ENCODE measurements around the gene ADAM17. TPM values are rescaled to one million over a fixed set of nuclear protein-coding genes. Genes with fewer than 3 reads are reported as not detected.

ADAM17 gene
- total and polyA plus RNA-seq, 2 of the 13 experiments (the other 11 are each of a cell fraction or from before 2014, with no cell fraction given): 6.5 to 33.4 TPM

GRCh38 chr2:9445089-9445488, 110.5 kb downstream of the ADAM17 start:
- Histone ChIP-seq H3K4me3 (replicated peaks in 1 of 3; ENCODE audit: insufficient read depth in 1 of 3, low read depth in 2 of 3, low read length in 3 of 3) (no peak overlapping the region), H4K20me1 (ENCODE audit: insufficient read depth, low read length) (no peaks in the 10 kb centered on the region), H3K27me3 (ENCODE audit: control insufficient read depth in 1 of 2, insufficient read depth in 2 of 2, low read length in 2 of 2) (no peaks in the 10 kb centered on the region), H3K9me3 (ENCODE audit: low read length) (no peaks in the 10 kb centered on the region), H3K4me2 (ENCODE audit: low read depth, low read length) (no peak overlapping the region), H3K4me1 (ENCODE audit: insufficient read depth, low read length) (no peaks in the 10 kb centered on the region), H3K9ac (ENCODE audit: insufficient read depth, low read depth, low read length) (no peak overlapping the region), H3K36me3 (replicated peaks in 1 of 2; ENCODE audit: control insufficient read depth in 1 of 2, insufficient read depth in 2 of 2, low read length in 2 of 2) (peaks cover 23 to 66% of the 10 kb centered on the region in 2 experiments), H3K79me2 (ENCODE audit: insufficient read depth, low read length) (no peaks in the 10 kb centered on the region), H2AFZ (ENCODE audit: low read length) (no peak overlapping the region), H3K27ac (ENCODE audit: extremely low read length, insufficient read depth, low read length) (no peak overlapping the region)
- ChIA-PET POLR2A (interaction anchor here (1.4 kb wide), 1 partner anchor 10 kb away, joined by 4 read pairs; no protein-coding TSS in a partner anchor), CTCF (ENCODE audit: low intra/inter-chr PET ratio, low total read pairs) (no interaction called here)
- WGBS (ENCODE audit: low lambda C conversion rate): 95% methylated on average over 7 of the region's 7 CpGs
- no TSS peak for BruUV-seq (replicated peaks)
- ATAC-seq (no peak), DNase-seq (ENCODE audit: low spot score) (no peak), FAIRE-seq (no peak)
- in situ Hi-C loops (cut with HindIII; ENCODE audit: extremely low pct_ligation_motif_present, low pct_unique_long_range_greater_than_20kb): no loop called here
- no peak for TF ChIP-seq NFRKB (IDR thresholded peaks at IDR 0.05)
- intact Hi-C loops (cut with micrococcal nuclease; ENCODE audit: unreplicated experiment): no loop called here

- Histone ChIP-seq H3K4me1 (ENCODE audit: insufficient read depth, low read length) (no peaks in the 10 kb centered on the region), H3K36me3 (replicated peaks in 1 of 2; ENCODE audit: control insufficient read depth in 1 of 2, insufficient read depth in 2 of 2, low read length in 2 of 2) (peaks cover 18 to 64% of the 10 kb centered on the region in 2 experiments), H4K20me1 (ENCODE audit: insufficient read depth, low read length) (no peaks in the 10 kb centered on the region), H3K9ac (ENCODE audit: insufficient read depth, low read depth, low read length) (no peak overlapping the region), H2AFZ (ENCODE audit: low read length) (no peak overlapping the region), H3K4me2 (ENCODE audit: low read depth, low read length) (no peak overlapping the region), H3K27ac (ENCODE audit: extremely low read length, insufficient read depth, low read length) (no peak overlapping the region), H3K27me3 (ENCODE audit: control insufficient read depth in 1 of 2, insufficient read depth in 2 of 2, low read length in 2 of 2) (no peaks in the 10 kb centered on the region), H3K9me3 (ENCODE audit: low read length) (no peaks in the 10 kb centered on the region), H3K4me3 (replicated peaks in 1 of 3; ENCODE audit: insufficient read depth in 1 of 3, low read depth in 2 of 3, low read length in 3 of 3) (no peak overlapping the region), H3K79me2 (ENCODE audit: insufficient read depth, low read length) (no peaks in the 10 kb centered on the region)
- intact Hi-C loops (cut with micrococcal nuclease; ENCODE audit: unreplicated experiment) (no loop called here), in situ Hi-C loops (cut with HindIII; ENCODE audit: extremely low pct_ligation_motif_present, low pct_unique_long_range_greater_than_20kb) (no loop called here)
- ChIA-PET POLR2A (interaction anchor here (1.1 to 1.4 kb wide), 2 partner anchors 12 to 21 kb away, joined by 3 to 4 read pairs; partner anchors contain the start of genes CPSF3 and ITGB1BP1), CTCF (ENCODE audit: low intra/inter-chr PET ratio, low total read pairs) (no interaction called here)
- 99% methylated on average over 5 of the region's 5 CpGs for WGBS (ENCODE audit: low lambda C conversion rate)
- ATAC-seq (no peak), DNase-seq (ENCODE audit: low spot score) (no peak), FAIRE-seq (no peak)
- no TSS peak for BruUV-seq (replicated peaks)
- TF ChIP-seq ZNF33A (CRISPR knock-in tag; IDR thresholded peaks at IDR 0.05; ENCODE audit: borderline replicate concordance): no peak
- TF ChIP-seq IRF1 (CRISPR knock-in tag; IDR thresholded peaks at IDR 0.05; ENCODE audit: low read depth): no peak
- no peak for TF ChIP-seq PBX2 (CRISPR knock-in tag; IDR thresholded peaks at IDR 0.05)
- TF ChIP-seq KMT2B (CRISPR knock-in tag; IDR thresholded peaks at IDR 0.05): no peak
- TF ChIP-seq ELF4 (CRISPR knock-in tag; IDR thresholded peaks at IDR 0.05; ENCODE audit: borderline replicate concordance): no peak
- no peak for TF ChIP-seq PAX8 (CRISPR knock-in tag; IDR thresholded peaks at IDR 0.05; ENCODE audit: borderline replicate concordance)
- no peak for TF ChIP-seq ZNF550 (CRISPR knock-in tag; IDR thresholded peaks at IDR 0.05; ENCODE audit: borderline replicate concordance)
- no peak for TF ChIP-seq ASH2L (IDR thresholded peaks at IDR 0.05; ENCODE audit: insufficient read length, low read depth, low read length)
Measured at GRCh38 chr2:9443526-9443925, 112.1 kb downstream of the ADAM17 start.
